Chondrocyte (in vitro differentiated cells): ENCODE measurements around the gene SYT17. TPM values are rescaled to one million over a fixed set of nuclear protein-coding genes. Genes with fewer than 3 reads are reported as not detected.

Source experiments
- DNase-seq: peaks from one replicate; pipeline ENCODE4 v3.0.0; 2021; ENCODE audit warnings: mixed read lengths, low spot score
- H3K27ac Mint-ChIP-seq: one replicate; pipeline ENCODE4 v1.8.0; 2021; ENCODE audit warnings: mild to moderate bottlenecking, moderate library complexity, mixed read lengths; ENCODE audit not compliant: unreplicated experiment
- H3K27me3 Mint-ChIP-seq: 2 replicates; pipeline ENCODE4 v1.8.0; 2021; ENCODE audit warnings: low read depth, mixed read lengths
- H3K36me3 Mint-ChIP-seq: 2 replicates; pipeline ENCODE4 v1.8.0; 2021; ENCODE audit warnings: low read depth, mixed read lengths
- H3K4me1 Mint-ChIP-seq: 2 replicates; pipeline ENCODE4 v1.8.0; 2021; ENCODE audit warnings: low read depth, mild to moderate bottlenecking, mixed read lengths
- H3K4me3 Mint-ChIP-seq: one replicate; pipeline ENCODE4 v1.8.0; 2021; ENCODE audit warnings: mild to moderate bottlenecking, moderate library complexity, mixed read lengths; ENCODE audit not compliant: unreplicated experiment
- H3K9me3 Mint-ChIP-seq: 2 replicates; pipeline ENCODE4 v1.8.0; 2021; ENCODE audit warnings: low read depth, mixed read lengths
- CTCF ChIP-seq: fragments of 200-600 bp; sonication (generic); IDR thresholded peaks from 2 replicates; pipeline ENCODE4 v1.5.0; 2021; ENCODE audit warnings: antibody characterized with exemption, mild to moderate bottlenecking, moderate library complexity
- total RNA-seq: library from RNA; stranded (reverse); gene quantifications from 3 replicates; pipeline ENCODE4 v1.2.1, GENCODE V29; 2021

Gene SYT17
- total RNA-seq, 1 donor from 2014 or later: 0.97 TPM

GRCh38 chr16:19239511-19240155, 71.6 kb downstream of the SYT17 start:
- Mint-ChIP-seq H3K4me3 (no peak overlapping the region), H3K4me1 (no peaks in the 10 kb centered on the region), H3K27ac (no peak overlapping the region), H3K9me3 (peaks cover 17% of the 10 kb centered on the region), H3K36me3 (peaks cover 3% of the 10 kb centered on the region), H3K27me3 (peaks cover 2% of the 10 kb centered on the region)
- TF ChIP-seq CTCF: no peak
- DNase-seq: no peak

DNA sequence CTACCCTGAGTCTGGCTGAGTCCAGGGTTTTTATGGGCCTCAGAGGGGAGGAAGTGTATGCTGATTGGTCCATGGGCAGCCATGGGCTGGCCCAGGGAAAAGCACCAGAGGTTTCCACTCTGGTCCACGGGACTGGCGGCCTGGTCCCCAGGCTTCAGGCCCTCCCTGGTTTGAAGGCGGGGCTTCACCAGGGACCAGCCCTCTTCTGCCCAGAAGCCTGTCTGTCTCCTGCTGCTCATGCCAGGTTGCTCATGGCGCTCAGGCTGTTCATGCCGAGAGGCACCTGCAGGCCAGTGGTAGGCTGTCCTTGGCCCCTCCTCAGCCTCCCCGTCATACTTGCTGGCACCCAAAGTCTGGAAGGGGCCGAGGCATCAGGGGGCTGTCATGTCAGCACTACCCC, 72.5 kb downstream of the SYT17 start:
- Mint-ChIP-seq H3K4me3 (no peak overlapping the region), H3K36me3 (peaks cover 2% of the 10 kb centered on the region), H3K27me3 (peaks cover 2% of the 10 kb centered on the region), H3K4me1 (no peaks in the 10 kb centered on the region), H3K9me3 (peaks cover 9% of the 10 kb centered on the region), H3K27ac (no peak overlapping the region)
- TF ChIP-seq CTCF: no peak
- DNase-seq: no peak

DNA sequence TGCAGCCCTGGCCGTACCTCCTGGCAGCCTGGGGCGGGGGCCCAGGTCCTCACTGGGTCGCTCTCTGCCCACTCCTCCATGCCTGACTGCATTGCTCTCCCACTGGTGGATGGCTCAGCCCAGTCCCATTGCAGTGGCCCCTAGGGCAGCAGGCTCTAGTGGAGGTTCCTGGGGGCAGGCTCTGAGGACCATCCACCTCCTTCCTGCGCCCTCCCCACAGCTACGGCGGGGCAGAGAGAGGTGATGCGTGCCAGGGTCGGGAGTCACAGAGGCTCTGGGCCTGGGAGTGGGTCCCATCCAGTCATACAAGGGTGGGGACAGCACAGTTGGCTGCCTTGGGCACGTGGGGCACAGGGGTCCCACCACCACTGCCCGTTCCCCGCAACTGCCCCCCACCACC, 73.5 kb downstream of the SYT17 start:
- TF ChIP-seq CTCF: no peak
- DNase-seq: no peak
- Mint-ChIP-seq H3K4me1 (no peaks in the 10 kb centered on the region), H3K4me3 (no peak overlapping the region), H3K9me3 (no peaks in the 10 kb centered on the region), H3K36me3 (no peaks in the 10 kb centered on the region), H3K27ac (no peak overlapping the region), H3K27me3 (peaks cover 2% of the 10 kb centered on the region)

- DNase-seq: no peak
- Mint-ChIP-seq H3K27me3 (peaks cover 4% of the 10 kb centered on the region), H3K9me3 (no peaks in the 10 kb centered on the region), H3K4me3 (no peak overlapping the region), H3K27ac (no peak overlapping the region), H3K4me1 (no peaks in the 10 kb centered on the region), H3K36me3 (no peaks in the 10 kb centered on the region)
- TF ChIP-seq CTCF: no peak
These were observed 74.1 kb downstream of the SYT17 start for GRCh38 chr16:19242186-19242585.

- DNase-seq: no peak
- Mint-ChIP-seq H3K9me3 (peaks cover 5% of the 10 kb centered on the region), H3K4me1 (no peaks in the 10 kb centered on the region), H3K4me3 (no peak overlapping the region), H3K36me3 (no peaks in the 10 kb centered on the region), H3K27ac (no peak overlapping the region), H3K27me3 (peaks cover 4% of the 10 kb centered on the region)
- no peak for TF ChIP-seq CTCF
These were observed 75.0 kb downstream of the SYT17 start for GRCh38 chr16:19242987-19243575.
